Skeletal muscle cell (primary cell): ENCODE results near the gene TMEM176A.
"Not testable (repeated sequence)": the region's sequence is repeated elsewhere in the genome, so short reads cannot be mapped to it uniquely, and the experiment has no call there.

Source experiments
- DNase-seq: peaks from one replicate; pipeline ENCODE4 v3.0.0-alpha.2; 2010; ENCODE audit warnings: low read depth
- H3K4me3 ChIP-seq: 2 replicates; pipeline ENCODE4 v1.5.1; 2011; ENCODE audit warnings: low read depth, mild to moderate bottlenecking, control low read depth, low read length, moderate library complexity

The TMEM176A gene

GRCh38 chr7:150807616-150808438 lies 7.3 kb downstream of the TMEM176A start:
- not testable (repeated sequence) for H3K4me3 ChIP-seq, DNase-seq

GRCh38 chr7:150814328-150815001 lies 13.9 kb downstream of the TMEM176A start:
- H3K4me3 ChIP-seq = no peak overlapping the region
- DNase-seq = no peak

GRCh38 chr7:150818971-150819370 lies 18.4 kb downstream of the TMEM176A start:
- no peak overlapping the region for H3K4me3 ChIP-seq
- DNase-seq = no peak

GRCh38 chr7:150820148-150820547 lies 19.6 kb downstream of the TMEM176A start:
- DNase-seq = no peak
- H3K4me3 ChIP-seq = no peak overlapping the region

GRCh38 chr7:150820578-150821198 lies 20.1 kb downstream of the TMEM176A start:
- DNase-seq = no peak
- H3K4me3 ChIP-seq = no peak overlapping the region

- no peak for DNase-seq
- H3K4me3 ChIP-seq = no peak overlapping the region
These were observed 22.5 kb downstream of the TMEM176A start for GRCh38 chr7:150823043-150823442.

GRCh38 chr7:150823484-150824126 lies 23.0 kb downstream of the TMEM176A start:
- no peak overlapping the region for H3K4me3 ChIP-seq
- DNase-seq = no peak

GRCh38 chr7:150824379-150825177 lies 24.0 kb downstream of the TMEM176A start:
- no peak overlapping the region for H3K4me3 ChIP-seq

GRCh38 chr7:150826061-150826849 lies 25.7 kb downstream of the TMEM176A start:
- H3K4me3 ChIP-seq = no peak overlapping the region
- no peak for DNase-seq

More at GRCh38 chr7:150824379-150825177, 24.0 kb downstream of the TMEM176A start:
- DNase-seq = no peak

GRCh38 chr7:150828384-150828783 lies 27.8 kb downstream of the TMEM176A start:
- DNase-seq = no peak
- H3K4me3 ChIP-seq = no peak overlapping the region

- DNase-seq = no peak
- no peak overlapping the region for H3K4me3 ChIP-seq
These were observed 28.9 kb downstream of the TMEM176A start for GRCh38 chr7:150829426-150829825.

GRCh38 chr7:150830937-150831336 lies 30.4 kb downstream of the TMEM176A start:
- DNase-seq = no peak
- no peak overlapping the region for H3K4me3 ChIP-seq

GRCh38 chr7:150831851-150832250 lies 31.3 kb downstream of the TMEM176A start:
- no peak overlapping the region for H3K4me3 ChIP-seq
- no peak for DNase-seq

- no peak overlapping the region for H3K4me3 ChIP-seq
- no peak for DNase-seq
These were observed 34.5 kb downstream of the TMEM176A start for GRCh38 chr7:150835019-150835418.

GRCh38 chr7:150835702-150836280 lies 35.2 kb downstream of the TMEM176A start:
- DNase-seq = no peak
- no peak overlapping the region for H3K4me3 ChIP-seq

- H3K4me3 ChIP-seq = no peak overlapping the region
- no peak for DNase-seq
These were observed 38.5 kb downstream of the TMEM176A start for GRCh38 chr7:150838965-150839650.

GRCh38 chr7:150842018-150842417 lies 41.4 kb downstream of the TMEM176A start:
- no peak for DNase-seq
- H3K4me3 ChIP-seq = no peak overlapping the region

- no peak for DNase-seq
- no peak overlapping the region for H3K4me3 ChIP-seq
These were observed 42.1 kb downstream of the TMEM176A start for GRCh38 chr7:150842716-150843115.
